A673 (cell line): ENCODE results near the gene IGFL4. TPM values are rescaled to one million over a fixed set of nuclear protein-coding genes. Genes with fewer than 3 reads are reported as not detected.

Source experiments
- BruUV-seq: library from RNA; stranded (reverse); fragments of 400-500 nt; replicated peaks from 2 replicates; lab custom pipeline; 2021; lab: Mats Ljungman, UMichigan
- CTCF ChIA-PET: fragments of 300-600 bp; sonication (Branson Sonifier 250); formaldehyde crosslinking; loops from one replicate; lab custom pipeline; 2022; ENCODE audit warnings: antibody characterized with exemption; lab: Charles Lee
- POLR2A ChIA-PET: fragments of 300-600 bp; sonication (Branson Sonifier 250); formaldehyde crosslinking; loops from one replicate; lab custom pipeline; 2022; ENCODE audit warnings: antibody characterized with exemption; ENCODE audit not compliant: low non-redundant PET; lab: Charles Lee
- DNase-seq: peaks from one replicate; pipeline ENCODE4 v3.0.0-alpha.2; 2015; ENCODE audit warnings: low spot score
- H3K27ac ChIP-seq: fragments of 200-600 bp; sonication (generic); 2 replicates; pipeline ENCODE4 v1.5.1; 2016; ENCODE audit warnings: mixed run types, low read depth, mild to moderate bottlenecking, mixed read lengths, antibody characterized with exemption, low read length; ENCODE audit not compliant: poor library complexity, severe bottlenecking
- H3K27me3 ChIP-seq: fragments of 200-600 bp; sonication (generic); replicated peaks from 2 replicates; pipeline ENCODE4 v1.6.1; 2017; ENCODE audit warnings: mixed run types, low read depth, mild to moderate bottlenecking, mixed read lengths, antibody characterized with exemption, low read length; ENCODE audit not compliant: insufficient read depth, poor library complexity
- H3K36me3 ChIP-seq: fragments of 200-600 bp; sonication (generic); 2 replicates; pipeline ENCODE4 v1.6.1; 2016; ENCODE audit warnings: mixed run types, mild to moderate bottlenecking, mixed read lengths, antibody characterized with exemption, low read length; ENCODE audit not compliant: insufficient read depth, poor library complexity, severe bottlenecking
- H3K4me1 ChIP-seq: fragments of 200-600 bp; sonication (generic); 2 replicates; pipeline ENCODE4 v1.6.1; 2017; ENCODE audit warnings: mixed run types, mild to moderate bottlenecking, mixed read lengths, antibody characterized with exemption, low read length; ENCODE audit not compliant: insufficient read depth, poor library complexity, severe bottlenecking
- H3K4me3 ChIP-seq: fragments of 200-600 bp; sonication (generic); 2 replicates; pipeline ENCODE4 v1.5.1; 2016; ENCODE audit warnings: low read depth, mixed run types, mild to moderate bottlenecking, mixed read lengths, low read length; ENCODE audit not compliant: poor library complexity, severe bottlenecking
- H3K9me3 ChIP-seq: fragments of 200-600 bp; sonication (generic); 2 replicates; pipeline ENCODE4 v1.6.1; 2016; ENCODE audit warnings: mixed run types, low read depth, mild to moderate bottlenecking, mixed read lengths, antibody characterized with exemption, low read length; ENCODE audit not compliant: poor library complexity, severe bottlenecking
- CTCF ChIP-seq: fragments of 300-800, 200-600 bp; sonication (generic); conservative IDR thresholded peaks from 2 replicates; pipeline ENCODE4 v1.5.1; 2017; ENCODE audit warnings: low read depth, mild to moderate bottlenecking, antibody characterized with exemption, low read length, moderate library complexity, mixed read lengths
- EZH2 ChIP-seq: fragments of 200-600 bp; sonication (generic); IDR thresholded peaks from 2 replicates; pipeline ENCODE4 v1.6.1; 2017; ENCODE audit warnings: borderline replicate concordance, low read depth, mild to moderate bottlenecking, mixed read lengths, antibody characterized with exemption, low read length; ENCODE audit not compliant: poor library complexity, severe bottlenecking
- intact Hi-C: fragments of 100-400 bp; cut with micrococcal nuclease; formaldehyde crosslinking; loops from one replicate; pipeline ENCODE4 v1.10.0; 2022; ENCODE audit not compliant: unreplicated experiment
- total RNA-seq: library from RNA; stranded (reverse); gene quantifications from 2 replicates; pipeline ENCODE4 v1.2.3, GENCODE V29; 2021

Gene IGFL4
- total RNA-seq, 1 experiment from 2014 or later: not detected

GRCh38 chr19:46016426-46017094 is 24.2 kb downstream of the IGFL4 start:
- POLR2A ChIA-PET: no interaction called here

GRCh38 chr19:46015687-46016425 is 24.9 kb downstream of the IGFL4 start:
- intact Hi-C loops: no loop called here
- Histone ChIP-seq H3K9me3 (no peaks in the 10 kb centered on the region), H3K36me3 (no peaks in the 10 kb centered on the region), H3K4me3 (peak overlapping the region; percentile 50), H3K27me3 (peaks cover 12% of the 10 kb centered on the region), H3K4me1 (peaks cover 15% of the 10 kb centered on the region), H3K27ac (no peak overlapping the region)
- ChIA-PET POLR2A (no interaction called here), CTCF (no interaction called here)
- DNase-seq: peak; percentile 35
- no TSS peak for BruUV-seq
- TF ChIP-seq EZH2: no peak

More at GRCh38 chr19:46016426-46017094, 24.2 kb downstream of the IGFL4 start:
- H3K27ac ChIP-seq: no peak overlapping the region
- BruUV-seq: no TSS peak
- TF ChIP-seq EZH2 (no peak), CTCF (peak; percentile 71)
- H3K4me1 ChIP-seq: peaks cover 15% of the 10 kb centered on the region
- peaks cover 12% of the 10 kb centered on the region for H3K27me3 ChIP-seq
- intact Hi-C loops: no loop called here
- peak; percentile 83 for DNase-seq
- H3K36me3 ChIP-seq: no peaks in the 10 kb centered on the region
- no peaks in the 10 kb centered on the region for H3K9me3 ChIP-seq
- peak overlapping the region; percentile 50 for H3K4me3 ChIP-seq
- CTCF ChIA-PET: interaction anchor here (0.5 to 2.3 kb wide), 4 partner anchors 12 to 246 kb away, joined by 3 to 8 read pairs (median 4); no protein-coding TSS in a partner anchor

- peaks cover 12% of the 10 kb centered on the region for H3K27me3 ChIP-seq
These were observed 25.7 kb downstream of the IGFL4 start for GRCh38 chr19:46014941-46015686.

More at GRCh38 chr19:46014941-46015686, 25.7 kb downstream of the IGFL4 start:
- Histone ChIP-seq H3K4me3 (peak overlapping the region; percentile 50), H3K9me3 (no peaks in the 10 kb centered on the region), H3K4me1 (peaks cover 15% of the 10 kb centered on the region), H3K27ac (no peak overlapping the region), H3K36me3 (no peaks in the 10 kb centered on the region)
- TF ChIP-seq CTCF (no peak), EZH2 (no peak)
- CTCF ChIA-PET: interaction anchor here (0.7 kb wide), 1 partner anchor 11 kb away, joined by 4 read pairs; no protein-coding TSS in a partner anchor
- no TSS peak for BruUV-seq
- POLR2A ChIA-PET: no interaction called here
- intact Hi-C loops: no loop called here
- DNase-seq: peak; percentile 74
